Measurements from ENCODE around the gene FKBP1B. TPM values are rescaled to one million over a fixed set of nuclear protein-coding genes. Genes with fewer than 3 reads are reported as not detected.

The FKBP1B gene
- total RNA-seq, 1 experiment from 2014 or later, result 58.6 TPM

DNA sequence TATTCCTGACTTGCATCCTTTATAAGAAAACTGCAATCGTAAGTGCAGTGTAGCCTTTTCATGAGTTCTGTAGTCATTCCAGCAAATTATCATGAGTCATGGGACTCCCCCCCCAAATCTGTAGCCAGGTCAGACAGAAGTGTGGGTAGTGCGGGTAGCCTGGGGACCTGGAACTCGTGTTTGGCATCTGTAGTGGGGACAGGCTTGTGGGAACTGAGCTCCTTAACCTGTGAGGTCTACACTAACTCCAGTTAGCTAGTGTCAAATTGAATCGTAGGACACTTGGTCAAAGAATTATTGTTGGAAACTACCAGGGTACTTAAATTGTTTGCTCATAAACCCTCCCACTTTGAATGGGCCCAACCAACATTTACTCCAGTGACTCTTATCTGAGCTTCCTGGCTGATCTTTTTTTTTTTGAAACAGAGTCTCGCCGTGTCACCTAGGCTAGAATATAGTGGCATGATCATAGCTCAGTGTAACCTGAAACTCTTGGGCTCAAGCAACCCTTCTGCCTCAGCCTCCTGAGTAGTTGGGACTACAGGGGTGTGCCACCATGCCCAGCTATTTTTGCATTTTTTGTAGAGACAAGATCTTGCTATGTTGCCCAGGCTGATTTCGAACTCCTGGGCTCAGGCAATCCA lies 61.2 kb downstream of the FKBP1B start (continued):
- TF ChIP-seq ZNF317 (CRISPR knock-in tag; IDR thresholded peaks at IDR 0.05; ENCODE audit: borderline replicate concordance, low read depth) (no peak), RORB (CRISPR knock-in tag; IDR thresholded peaks at IDR 0.05) (no peak), SP1 (CRISPR knock-in tag; conservative IDR thresholded peaks at IDR 0.05) (no peak), ZNF671 (CRISPR knock-in tag; IDR thresholded peaks at IDR 0.05) (no peak)
- TF ChIP-seq, protein P1, sequence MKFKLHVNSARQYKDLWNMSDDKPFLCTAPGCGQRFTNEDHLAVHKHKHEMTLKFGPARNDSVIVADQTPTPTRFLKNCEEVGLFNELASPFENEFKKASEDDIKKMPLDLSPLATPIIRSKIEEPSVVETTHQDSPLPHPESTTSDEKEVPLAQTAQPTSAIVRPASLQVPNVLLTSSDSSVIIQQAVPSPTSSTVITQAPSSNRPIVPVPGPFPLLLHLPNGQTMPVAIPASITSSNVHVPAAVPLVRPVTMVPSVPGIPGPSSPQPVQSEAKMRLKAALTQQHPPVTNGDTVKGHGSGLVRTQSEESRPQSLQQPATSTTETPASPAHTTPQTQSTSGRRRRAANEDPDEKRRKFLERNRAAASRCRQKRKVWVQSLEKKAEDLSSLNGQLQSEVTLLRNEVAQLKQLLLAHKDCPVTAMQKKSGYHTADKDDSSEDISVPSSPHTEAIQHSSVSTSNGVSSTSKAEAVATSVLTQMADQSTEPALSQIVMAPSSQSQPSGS (CRISPR knock-in tag; IDR thresholded peaks at IDR 0.05; ENCODE audit: borderline replicate concordance, low read depth), result no peak

DNA sequence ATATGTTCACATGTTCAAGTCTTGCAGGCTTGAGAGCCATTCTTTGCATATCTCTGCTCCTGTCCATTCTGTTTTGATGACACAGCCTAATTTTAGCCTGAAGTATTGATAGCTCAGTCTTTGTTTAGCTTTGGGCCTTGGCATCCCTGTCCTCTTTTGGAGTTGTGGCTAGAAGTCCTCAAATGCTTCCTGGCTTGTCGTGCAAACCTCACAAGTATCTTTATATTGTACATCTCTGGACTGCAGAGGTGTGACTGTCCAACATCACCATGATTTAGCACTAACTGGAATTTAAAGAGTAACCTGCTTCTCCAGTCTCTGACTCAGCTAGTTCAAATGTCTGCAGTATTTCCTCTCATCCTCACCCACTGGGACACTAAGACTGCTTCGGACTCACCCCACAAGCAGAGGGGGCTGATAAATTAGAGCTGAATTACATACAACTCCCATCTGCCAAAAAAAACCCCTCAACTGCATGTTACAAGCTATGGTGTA lies 61.9 kb downstream of the FKBP1B start:
- peaks cover 22% of the 10 kb centered on the region for H3K36me3 Mint-ChIP-seq
- peaks cover 54% of the 10 kb centered on the region for H3K9me3 Mint-ChIP-seq
- peaks cover 7% of the 10 kb centered on the region; the same call in 1 of the 2 replicates for H3K27me3 Mint-ChIP-seq (ENCODE audit: low read depth)
- no peak overlapping the region for H3K27ac Mint-ChIP-seq
- ChIA-PET POLR2A (no interaction called here), CTCF (no interaction called here)
- no peak for ATAC-seq
- no peak overlapping the region for H3K4me3 Mint-ChIP-seq
- no peaks in the 10 kb centered on the region for H3K4me1 Mint-ChIP-seq
- TF ChIP-seq ZSCAN18 (CRISPR knock-in tag; IDR thresholded peaks at IDR 0.05) (no peak), KAT7 (CRISPR knock-in tag; IDR thresholded peaks at IDR 0.05; ENCODE audit: borderline replicate concordance) (no peak), PREB (CRISPR knock-in tag; IDR thresholded peaks at IDR 0.05; ENCODE audit: borderline replicate concordance) (no peak), MYBL2 (CRISPR knock-in tag; IDR thresholded peaks at IDR 0.05) (no peak), E2F4 (CRISPR knock-in tag; IDR thresholded peaks at IDR 0.05; ENCODE audit: borderline replicate concordance, low read depth) (no peak), RELA (CRISPR knock-in tag; IDR thresholded peaks at IDR 0.05; ENCODE audit: borderline replicate concordance) (no peak), NFATC4 (CRISPR knock-in tag; IDR thresholded peaks at IDR 0.05) (no peak)
- TF ChIP-seq, protein P2, sequence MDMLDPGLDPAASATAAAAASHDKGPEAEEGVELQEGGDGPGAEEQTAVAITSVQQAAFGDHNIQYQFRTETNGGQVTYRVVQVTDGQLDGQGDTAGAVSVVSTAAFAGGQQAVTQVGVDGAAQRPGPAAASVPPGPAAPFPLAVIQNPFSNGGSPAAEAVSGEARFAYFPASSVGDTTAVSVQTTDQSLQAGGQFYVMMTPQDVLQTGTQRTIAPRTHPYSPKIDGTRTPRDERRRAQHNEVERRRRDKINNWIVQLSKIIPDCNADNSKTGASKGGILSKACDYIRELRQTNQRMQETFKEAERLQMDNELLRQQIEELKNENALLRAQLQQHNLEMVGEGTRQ (CRISPR knock-in tag; IDR thresholded peaks at IDR 0.05), result no peak
- no peak for DNase-seq (ENCODE audit: low spot score)

Other genes starting within 250 kb of the FKBP1B start
- gene ATAD2B, start 122.6 kb upstream of the FKBP1B start, total RNA-seq (2021), result 18.3 to 21.5 TPM (median 18.4 TPM) in 3 replicates
- gene UBXN2A, start 109.3 kb upstream of the FKBP1B start, total RNA-seq (2021), result 15.4 to 16.8 TPM (median 16.7 TPM) in 3 replicates
- gene MFSD2B, start 39.7 kb upstream of the FKBP1B start, total RNA-seq (2021), result 0.42 to 0.55 TPM (median 0.50 TPM) in 3 replicates
- 30.5 to 33.6 TPM (median 31.9 TPM) in 3 replicates for gene WDCP, start 2.4 kb upstream of the FKBP1B start, total RNA-seq (2021)
- 117 to 128 TPM (median 126 TPM) in 3 replicates for gene SF3B6, start 26.6 kb downstream of the FKBP1B start, total RNA-seq (2021)
- gene TP53I3, start 35.1 kb downstream of the FKBP1B start, total RNA-seq (2021), result 29.7 to 33.1 TPM (median 32.9 TPM) in 3 replicates
- gene PFN4, start 73.6 kb downstream of the FKBP1B start, total RNA-seq (2021), result 0.48 TPM in 1 of 3 replicates, not detected in the others
- gene FAM228B, start 73.7 kb downstream of the FKBP1B start, total RNA-seq (2021), result 2.7 to 7.4 TPM (median 6.9 TPM) in 3 replicates
- gene FAM228A, start 125.3 kb downstream of the FKBP1B start, total RNA-seq (2021), result 0.09 to 0.25 TPM in 2 of 3 replicates, not detected in the other